ENCODE measurements around the gene MGAT5.

Gene MGAT5

DNA sequence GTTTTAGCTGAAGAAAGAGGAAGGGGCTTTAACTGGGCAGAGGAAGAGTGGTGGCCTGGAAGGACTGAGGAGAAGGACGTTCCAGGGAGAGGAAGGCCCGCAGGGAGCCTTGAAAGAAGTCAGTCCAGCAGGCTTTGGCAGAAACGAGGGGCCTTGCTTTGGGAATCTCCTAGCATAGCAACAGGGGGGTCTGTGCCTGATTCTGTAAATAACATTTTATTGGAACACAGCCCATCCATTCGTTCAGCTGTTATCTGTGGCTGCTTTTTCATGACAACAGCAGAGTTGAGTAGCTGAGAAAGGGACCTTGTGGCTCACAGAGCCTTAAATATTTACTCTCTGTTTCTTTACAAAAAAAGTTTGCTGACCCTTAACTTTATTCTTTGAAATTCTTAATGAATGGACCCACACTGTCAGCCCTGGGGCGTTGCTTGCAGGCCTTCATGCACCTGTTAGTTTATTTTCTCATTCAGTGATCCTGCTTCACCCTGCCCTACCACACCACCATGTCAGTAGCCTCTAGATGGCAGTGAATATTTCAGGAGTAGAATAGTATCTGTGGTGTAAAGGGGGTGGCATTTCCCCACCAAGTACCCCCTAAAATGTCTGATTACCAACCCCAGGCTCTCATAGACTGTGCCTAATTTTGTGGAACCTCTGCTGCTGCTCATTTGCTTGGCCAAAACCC is 61.0 kb downstream of the MGAT5 start:
- Histone ChIP-seq H3K4me1 (ENCODE audit: control insufficient read depth in 1 of 2, insufficient read depth in 1 of 2, low read depth in 1 of 2, low read length in 1 of 2) (peaks cover 49 to 52% of the 10 kb centered on the region in 2 experiments), H3K4me3 (ENCODE audit: low read depth in 1 of 2, low read length in 1 of 2) (no peak overlapping the region), H3K36me3 (no peaks in the 10 kb centered on the region), H3K27me3 (no peaks in the 10 kb centered on the region), H3K27ac (peak overlapping the region; percentile 81), H3K9me3 (no peaks in the 10 kb centered on the region)
- TF ChIP-seq, protein P1, sequence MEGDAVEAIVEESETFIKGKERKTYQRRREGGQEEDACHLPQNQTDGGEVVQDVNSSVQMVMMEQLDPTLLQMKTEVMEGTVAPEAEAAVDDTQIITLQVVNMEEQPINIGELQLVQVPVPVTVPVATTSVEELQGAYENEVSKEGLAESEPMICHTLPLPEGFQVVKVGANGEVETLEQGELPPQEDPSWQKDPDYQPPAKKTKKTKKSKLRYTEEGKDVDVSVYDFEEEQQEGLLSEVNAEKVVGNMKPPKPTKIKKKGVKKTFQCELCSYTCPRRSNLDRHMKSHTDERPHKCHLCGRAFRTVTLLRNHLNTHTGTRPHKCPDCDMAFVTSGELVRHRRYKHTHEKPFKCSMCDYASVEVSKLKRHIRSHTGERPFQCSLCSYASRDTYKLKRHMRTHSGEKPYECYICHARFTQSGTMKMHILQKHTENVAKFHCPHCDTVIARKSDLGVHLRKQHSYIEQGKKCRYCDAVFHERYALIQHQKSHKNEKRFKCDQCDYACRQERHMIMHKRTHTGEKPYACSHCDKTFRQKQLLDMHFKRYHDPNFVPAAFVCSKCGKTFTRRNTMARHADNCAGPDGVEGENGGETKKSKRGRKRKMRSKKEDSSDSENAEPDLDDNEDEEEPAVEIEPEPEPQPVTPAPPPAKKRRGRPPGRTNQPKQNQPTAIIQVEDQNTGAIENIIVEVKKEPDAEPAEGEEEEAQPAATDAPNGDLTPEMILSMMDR (IDR thresholded peaks at IDR 0.05): no peak

DNA sequence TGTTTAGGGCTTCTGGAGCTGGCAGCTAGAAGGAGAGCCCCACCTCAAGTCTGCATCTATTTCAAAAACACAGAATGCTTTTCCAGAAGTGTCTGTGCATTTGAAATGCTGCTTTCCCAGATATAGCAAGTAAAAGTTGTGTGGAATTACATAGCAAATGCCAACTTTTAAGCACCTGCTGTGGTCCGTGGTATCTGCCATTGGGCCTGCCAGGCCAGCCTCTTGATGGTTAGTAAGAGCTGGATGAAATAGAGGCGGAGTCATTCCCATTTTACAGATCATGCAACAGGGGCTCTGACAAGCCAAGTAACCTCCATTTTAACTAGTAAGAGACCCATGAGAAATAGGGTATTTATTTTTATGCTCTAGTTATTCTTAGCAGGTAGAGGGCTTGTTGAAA is 61.6 kb downstream of the MGAT5 start:
- no peaks in the 10 kb centered on the region for H3K27me3 ChIP-seq
- TF ChIP-seq, protein P1 (IDR thresholded peaks at IDR 0.05): no peak
- H3K4me1 ChIP-seq (ENCODE audit: control insufficient read depth in 1 of 2, insufficient read depth in 1 of 2, low read depth in 1 of 2, low read length in 1 of 2): peaks cover 47 to 52% of the 10 kb centered on the region in 2 experiments
- H3K4me3 ChIP-seq (ENCODE audit: low read depth in 1 of 2, low read length in 1 of 2): no peak overlapping the region
- H3K9me3 ChIP-seq: no peaks in the 10 kb centered on the region
- no peak overlapping the region for H3K27ac ChIP-seq
- no peaks in the 10 kb centered on the region for H3K36me3 ChIP-seq

DNA sequence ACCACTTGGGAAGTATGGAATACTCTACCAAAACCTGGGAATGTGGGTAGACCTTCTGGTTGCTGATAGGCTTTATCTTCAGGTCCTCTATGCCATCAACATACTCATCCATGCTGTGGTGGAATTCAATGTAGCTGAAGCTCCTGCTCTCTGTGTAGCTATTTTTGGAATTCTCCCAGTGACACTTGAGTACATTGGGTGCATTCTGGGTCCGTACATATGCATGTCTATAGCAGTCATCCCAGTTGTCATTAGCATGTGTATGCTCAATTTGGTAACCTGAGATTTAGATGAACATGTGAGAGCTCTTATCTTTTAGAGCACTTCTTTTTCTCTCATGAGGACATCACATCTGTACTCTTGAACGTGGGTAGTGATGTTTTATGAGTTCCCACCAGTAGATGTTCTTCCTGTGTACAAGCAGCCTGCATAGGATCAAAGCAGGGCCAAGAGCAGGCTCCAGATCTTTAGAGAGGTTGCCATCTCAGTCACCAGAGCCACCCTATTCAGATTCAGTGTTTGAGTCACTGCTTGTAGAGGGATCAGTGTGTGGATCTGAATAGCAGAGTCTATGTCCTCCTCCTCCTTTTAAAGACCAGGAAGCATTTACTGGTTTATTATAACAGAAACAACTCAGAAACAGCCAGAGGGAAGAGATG is 65.9 kb downstream of the MGAT5 start:
- peak overlapping the region; percentile 55 for H3K27ac ChIP-seq
- no peak overlapping the region for H3K4me3 ChIP-seq (ENCODE audit: low read depth in 1 of 2, low read length in 1 of 2)
- TF ChIP-seq, protein P1 (IDR thresholded peaks at IDR 0.05): no peak
- peaks cover 12 to 26% of the 10 kb centered on the region in 2 experiments for H3K4me1 ChIP-seq (ENCODE audit: control insufficient read depth in 1 of 2, insufficient read depth in 1 of 2, low read depth in 1 of 2, low read length in 1 of 2)
- no peaks in the 10 kb centered on the region for H3K36me3 ChIP-seq
- H3K27me3 ChIP-seq: no peaks in the 10 kb centered on the region
- no peaks in the 10 kb centered on the region for H3K9me3 ChIP-seq

DNA sequence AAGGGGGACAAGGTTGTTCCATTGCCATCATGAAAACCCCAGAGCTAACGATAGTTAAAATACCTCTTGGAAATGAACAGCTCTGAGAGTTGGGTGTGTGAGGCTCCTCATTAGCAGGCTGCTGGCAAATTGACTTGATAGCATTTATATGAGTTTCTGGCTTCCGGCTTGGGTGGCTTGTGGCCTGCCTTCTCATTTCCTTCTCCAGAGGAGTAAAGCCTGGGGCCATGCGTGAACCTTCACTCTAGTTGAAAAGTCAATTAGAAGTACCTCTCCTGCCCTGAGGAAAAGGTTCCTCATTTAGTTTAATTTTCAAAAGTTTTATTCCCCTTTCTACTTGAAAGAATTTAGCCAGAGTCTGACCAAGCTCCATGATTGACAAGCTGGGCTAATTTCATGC is 67.1 kb downstream of the MGAT5 start:
- Histone ChIP-seq H3K4me3 (ENCODE audit: low read depth in 1 of 2, low read length in 1 of 2) (no peak overlapping the region), H3K4me1 (ENCODE audit: control insufficient read depth in 1 of 2, insufficient read depth in 1 of 2, low read depth in 1 of 2, low read length in 1 of 2) (peaks cover 9 to 30% of the 10 kb centered on the region in 2 experiments), H3K36me3 (no peaks in the 10 kb centered on the region), H3K9me3 (no peaks in the 10 kb centered on the region), H3K27me3 (no peaks in the 10 kb centered on the region), H3K27ac (peak overlapping the region; percentile 55)
- TF ChIP-seq, protein P1 (IDR thresholded peaks at IDR 0.05): no peak

DNA sequence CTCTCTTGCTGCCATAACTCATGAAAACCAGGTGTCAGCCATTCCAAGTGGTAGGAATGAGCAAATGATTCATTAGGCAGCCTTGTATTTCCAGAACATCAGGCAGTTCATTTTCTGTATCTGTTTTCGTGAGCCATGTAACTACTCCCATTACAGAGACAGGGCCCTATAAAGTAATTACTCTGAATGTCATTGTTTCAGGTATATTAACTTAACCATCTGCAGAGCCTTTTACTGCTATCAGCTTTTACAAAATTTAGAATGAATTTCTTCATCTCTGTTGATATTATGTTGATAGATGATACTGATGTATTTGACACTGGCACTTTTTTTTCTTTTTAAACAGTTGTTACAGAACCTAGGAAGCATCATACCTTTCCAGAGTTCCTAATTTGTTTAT is 69.9 kb downstream of the MGAT5 start:
- no peak overlapping the region for H3K4me3 ChIP-seq (ENCODE audit: low read depth in 1 of 2, low read length in 1 of 2)
- TF ChIP-seq, protein P1 (IDR thresholded peaks at IDR 0.05): no peak
- H3K4me1 ChIP-seq (ENCODE audit: control insufficient read depth in 1 of 2, insufficient read depth in 1 of 2, low read depth in 1 of 2, low read length in 1 of 2): peaks cover 9 to 33% of the 10 kb centered on the region in 2 experiments
- no peaks in the 10 kb centered on the region for H3K36me3 ChIP-seq
- H3K27me3 ChIP-seq: no peaks in the 10 kb centered on the region
- H3K27ac ChIP-seq: no peak overlapping the region
- no peaks in the 10 kb centered on the region for H3K9me3 ChIP-seq
